Naive thymus-derived CD4-positive, alpha-beta T cell (primary cell): ENCODE results near the gene OR4F3. TPM values are rescaled to one million over a fixed set of nuclear protein-coding genes. Genes with fewer than 3 reads are reported as not detected.
"Not testable (repeated sequence)": the region's sequence is repeated elsewhere in the genome, so short reads cannot be mapped to it uniquely, and the experiment has no call there.

Experiments
- ATAC-seq: fragments of 150-1000 bp; cut with Tn5 transposase; 2 replicates; pipeline ENCODE4 v1.10.0; 2021; ENCODE audit warnings: mild to moderate bottlenecking, moderate library complexity
- CTCF ChIA-PET: fragments of 350-600 bp; sonication (Branson Sonifier 250); formaldehyde crosslinking; loops from one replicate; lab custom pipeline; 2021; ENCODE audit warnings: antibody characterized with exemption; lab: Charles Lee
- POLR2A ChIA-PET: fragments of 350-600 bp; sonication (Branson Sonifier 250); formaldehyde crosslinking; loops from one replicate; lab custom pipeline; 2021; ENCODE audit warnings: antibody characterized with exemption, inconsistent platforms; lab: Charles Lee
- DNase-seq, 9 donors: peaks; one replicate each; pipeline versions ENCODE4 v3.0.0 to v3.0.0-alpha.2; 2020 to 2022; ENCODE audit warnings: mixed read lengths in 1 of 9
- H3K27ac ChIP-seq: one replicate; pipeline ENCODE4 v1.7.0; 2013; ENCODE audit warnings: mild to moderate bottlenecking, low read depth, low read length, moderate library complexity
- H3K27me3 ChIP-seq, 2 donors: one replicate each; pipeline ENCODE4 v1.7.0; 2013; ENCODE audit warnings: low read length in 2 of 2, mild to moderate bottlenecking in 2 of 2, moderate library complexity in 2 of 2; ENCODE audit not compliant: control insufficient read depth in 2 of 2, insufficient read depth in 2 of 2
- H3K36me3 ChIP-seq, 3 experiments: 1 replicate in 2 of 3; 2 replicates in 1 of 3; pipeline ENCODE4 v1.7.0; 2013; ENCODE audit warnings: low read length in 3 of 3, mild to moderate bottlenecking in 3 of 3, moderate library complexity in 1 of 3; ENCODE audit not compliant: insufficient read depth in 3 of 3, control insufficient read depth in 2 of 3
- H3K4me1 ChIP-seq, 2 donors: one replicate each; pipeline ENCODE4 v1.7.0; 2013; ENCODE audit warnings: low read length in 2 of 2, mild to moderate bottlenecking in 2 of 2, moderate library complexity in 1 of 2; ENCODE audit not compliant: control insufficient read depth in 2 of 2, insufficient read depth in 2 of 2
- H3K4me3 ChIP-seq: 2 replicates; pipeline ENCODE4 v1.7.0; 2013; ENCODE audit warnings: mild to moderate bottlenecking, low read length
- H3K9me3 ChIP-seq, 3 experiments: 1 replicate in 2 of 3; 2 replicates in 1 of 3; pipeline ENCODE4 v1.7.0; 2013; ENCODE audit warnings: low read length in 3 of 3; ENCODE audit not compliant: control insufficient read depth in 2 of 3
- H3K27ac Mint-ChIP-seq, 9 donors: one replicate each; pipeline ENCODE4 v1.8.0; 2020 to 2022; ENCODE audit warnings: mixed read lengths in 9 of 9, mild to moderate bottlenecking in 8 of 9, moderate library complexity in 5 of 9, inconsistent platforms in 2 of 9
- H3K27me3 Mint-ChIP-seq, 5 donors: one replicate each; pipeline ENCODE4 v1.8.0; 2021 to 2022; ENCODE audit warnings: mixed read lengths in 5 of 5, mild to moderate bottlenecking in 1 of 5
- H3K36me3 Mint-ChIP-seq, 5 donors: one replicate each; pipeline ENCODE4 v1.8.0; 2020 to 2022; ENCODE audit warnings: mixed read lengths in 5 of 5, mild to moderate bottlenecking in 3 of 5, inconsistent platforms in 1 of 5
- H3K4me1 Mint-ChIP-seq, 7 donors: one replicate each; pipeline ENCODE4 v1.8.0; 2020 to 2022; ENCODE audit warnings: mixed read lengths in 7 of 7, mild to moderate bottlenecking in 3 of 7, inconsistent platforms in 1 of 7
- H3K4me3 Mint-ChIP-seq, 10 donors: one replicate each; pipeline ENCODE4 v1.8.0; 2020 to 2022; ENCODE audit warnings: mild to moderate bottlenecking in 10 of 10, mixed read lengths in 10 of 10, moderate library complexity in 6 of 10, inconsistent platforms in 2 of 10
- H3K9me3 Mint-ChIP-seq, 11 donors: one replicate each; pipeline ENCODE4 v1.8.0; 2020 to 2022; ENCODE audit warnings: mixed read lengths in 11 of 11, mild to moderate bottlenecking in 4 of 11, inconsistent platforms in 1 of 11, moderate library complexity in 1 of 11
- intact Hi-C, 2 donors: fragments of 100-400 bp; cut with micrococcal nuclease; formaldehyde crosslinking; loops; one replicate each; pipeline ENCODE4 v1.15.1; 2023
- polyA plus RNA-seq, 2 donors: library from polyadenylated mRNA; unstranded; fragments of 300-500 nt; fragmentation: Illumina TruSeq; gene quantifications; one replicate each; pipeline ENCODE4 v1.2.3, GENCODE V29; 2021
- total RNA-seq, 6 experiments: library from RNA in 5 of 6; stranded (reverse) in 5 of 6; gene quantifications; 1 replicate in 5 of 6; 2 replicates in 1 of 6; pipeline ENCODE4 v1.2.3 and lab custom pipeline; 2021 to 2026

The OR4F3 gene
- total RNA-seq (under 1 TPM in 1 of 5 experiments, not detected in 4; 0.35 TPM), polyA plus RNA-seq (not detected), total RNA-seq (lab: John Stamatoyannopoulos, UW) (not detected)

GRCh38 chr5:181366968-181367367, at the start of gene OR4F3:
Gene OR4F3 (plus strand): TSS chr5:181367268.
- H3K36me3 Mint-ChIP-seq, H3K4me3 ChIP-seq, H3K9me3 ChIP-seq, H3K4me1 Mint-ChIP-seq, H3K36me3 ChIP-seq, H3K27ac ChIP-seq, H3K9me3 Mint-ChIP-seq, H3K4me3 Mint-ChIP-seq, POLR2A ChIA-PET, CTCF ChIA-PET, DNase-seq, H3K27me3 Mint-ChIP-seq, intact Hi-C loops, H3K27ac Mint-ChIP-seq, H3K4me1 ChIP-seq, ATAC-seq, H3K27me3 ChIP-seq: not testable (repeated sequence)

Other genes with a start within 250 kb of the OR4F3 start
- gene OR2V1, start 236.1 kb upstream of the OR4F3 start, total RNA-seq: not detected
- gene OR2V1, start 236.1 kb upstream of the OR4F3 start, polyA plus RNA-seq: not detected
- not detected for gene OR2V2, start 219.7 kb upstream of the OR4F3 start, total RNA-seq
- not detected for gene OR2V2, start 219.7 kb upstream of the OR4F3 start, polyA plus RNA-seq
- gene TRIM7, start 162.1 kb upstream of the OR4F3 start, total RNA-seq: 1 to 10 TPM; 1.1 to 6.1 (median 3.6) TPM
- gene TRIM7, start 162.1 kb upstream of the OR4F3 start, polyA plus RNA-seq: under 1 TPM in 1 of 2 donors, not detected in 1; 0.28 TPM
- gene TRIM41, start 144.0 kb upstream of the OR4F3 start, total RNA-seq: 10 to 100 TPM; 27.3 to 36.5 (median 32.6) TPM
- gene TRIM41, start 144.0 kb upstream of the OR4F3 start, polyA plus RNA-seq: 1 to 10 TPM in 1 of 2 donors, under 1 TPM in 1; 0.72 to 1.1 TPM
- 1,000 to 10,000 TPM; 1,703 to 2,739 (median 2,322) TPM for gene RACK1, start 123.4 kb upstream of the OR4F3 start, total RNA-seq
- gene RACK1, start 123.4 kb upstream of the OR4F3 start, polyA plus RNA-seq: 1,000 to 10,000 TPM; 2,748 to 2,829 TPM
- gene TRIM52, start 106.1 kb upstream of the OR4F3 start, total RNA-seq: 10 to 100 TPM; 31.4 to 71.6 (median 35.7) TPM
- 10 to 100 TPM; 39.2 to 50.5 TPM for gene TRIM52, start 106.1 kb upstream of the OR4F3 start, polyA plus RNA-seq